Measurements from ENCODE around the gene FBRS. TPM values are rescaled to one million over a fixed set of nuclear protein-coding genes. Genes with fewer than 3 reads are reported as not detected.
A peak's percentile ranks its signal among the peaks of the same experiment; 100 is the strongest.

Gene FBRS
- total and polyA plus RNA-seq, 2 of the 13 experiments (the other 11 are each of a cell fraction or from before 2014, with no cell fraction given): 13.7 to 16.2 TPM

- 0 out of 2 replicates have a peak, but pooled peaks have one; percentile 21 for TF ChIP-seq PHF8 (CRISPR knock-in tag; IDR thresholded peaks at IDR 0.05)
- no peak for TF ChIP-seq GTF2F1 (IDR thresholded peaks at IDR 0.05; ENCODE audit: low read length)
- no peak for TF ChIP-seq RFXANK (CRISPR knock-in tag; IDR thresholded peaks at IDR 0.05)
- TF ChIP-seq TERF1 (CRISPR knock-in tag; IDR thresholded peaks at IDR 0.05): no peak
- no peak for TF ChIP-seq POLR2AphosphoS5 (IDR thresholded peaks at IDR 0.05; ENCODE audit: low read depth, low read length)
- TF ChIP-seq ZBTB26 (CRISPR knock-in tag; IDR thresholded peaks at IDR 0.05; ENCODE audit: borderline replicate concordance): 0 out of 2 replicates have a peak, but pooled peaks have one; percentile 7
- TF ChIP-seq NR2F6 (IDR thresholded peaks at IDR 0.05): 0 out of 2 replicates have a peak, but pooled peaks have one; percentile 6
- TF ChIP-seq NR2F6 (CRISPR knock-in tag; IDR thresholded peaks at IDR 0.05): no peak
- TF ChIP-seq HDAC2 (CRISPR knock-in tag; IDR thresholded peaks at IDR 0.05): 0 out of 2 replicates have a peak, but pooled peaks have one; percentile 6
- TF ChIP-seq CHD4 (IDR thresholded peaks at IDR 0.05; ENCODE audit: borderline replicate concordance, low read length): no peak
- TF ChIP-seq ZMAT5 (CRISPR knock-in tag; IDR thresholded peaks at IDR 0.05; ENCODE audit: borderline replicate concordance, low read depth): no peak
- peak; percentile 6; the same call in 1 of the 2 replicates for TF ChIP-seq RXRB (CRISPR knock-in tag; IDR thresholded peaks at IDR 0.05; ENCODE audit: borderline replicate concordance)
- TF ChIP-seq ZNF362 (CRISPR knock-in tag; IDR thresholded peaks at IDR 0.05; ENCODE audit: borderline replicate concordance): peak; percentile 68; the same call in 1 of the 2 replicates
- 0 out of 2 replicates have a peak, but pooled peaks have one; percentile 36 for TF ChIP-seq ZMYM2 (CRISPR knock-in tag; IDR thresholded peaks at IDR 0.05)
- peak; percentile 88 for TF ChIP-seq ZMYM3 (CRISPR knock-in tag; IDR thresholded peaks at IDR 0.05)
- TF ChIP-seq PHF21A (CRISPR knock-in tag; IDR thresholded peaks at IDR 0.05): peak; percentile 42; the same call in 1 of the 2 replicates
- no peak for TF ChIP-seq ELF4 (CRISPR knock-in tag; IDR thresholded peaks at IDR 0.05; ENCODE audit: borderline replicate concordance)
- TF ChIP-seq ZFYVE20 (CRISPR knock-in tag; IDR thresholded peaks at IDR 0.05; ENCODE audit: borderline replicate concordance, low read depth): no peak
- no peak for TF ChIP-seq ZKSCAN5 (CRISPR knock-in tag; IDR thresholded peaks at IDR 0.05)
- no peak for TF ChIP-seq PITX1 (CRISPR knock-in tag; IDR thresholded peaks at IDR 0.05)
- TF ChIP-seq ZFX (CRISPR knock-in tag; IDR thresholded peaks at IDR 0.05; ENCODE audit: low read depth): no peak
Measured at GRCh38 chr16:30644334-30644830, 13.8 kb upstream of the FBRS start (continued).
